ENCODE results near the gene GNPTAB.

Gene GNPTAB

GRCh38 chr12:101799774-101800173 lies 31.0 kb downstream of the GNPTAB start:
- Histone ChIP-seq H3K9me3 (ENCODE audit: control insufficient read depth, low read length) (no peaks in the 10 kb centered on the region), H3K36me3 (ENCODE audit: control insufficient read depth in 1 of 2, insufficient read depth in 2 of 2, low read depth in 1 of 2, low read length in 2 of 2) (no peaks in the 10 kb centered on the region), H3K23ac (ENCODE audit: low read length in 2 of 2) (no peak overlapping the region), H2BK15ac (ENCODE audit: low read depth, poor library complexity, severe bottlenecking) (no peak overlapping the region), H2BK5ac (ENCODE audit: low read depth, low read length, poor library complexity, severe bottlenecking) (no peak overlapping the region), H3K27ac (ENCODE audit: low read length, poor library complexity, severe bottlenecking) (no peak overlapping the region), H3K9ac (ENCODE audit: low read length) (no peak overlapping the region), H2AK5ac (ENCODE audit: low read length, severe bottlenecking) (no peak overlapping the region), H2BK120ac (ENCODE audit: low read depth, low read length) (no peak overlapping the region), H4K91ac (ENCODE audit: low read length) (no peak overlapping the region), H3K27me3 (ENCODE audit: control insufficient read depth in 1 of 2, insufficient read depth in 1 of 2, low read length in 2 of 2) (no peaks in the 10 kb centered on the region), H2AFZ (ENCODE audit: low read depth, low read length) (no peak overlapping the region), H3K4me3 (ENCODE audit: insufficient read depth in 1 of 2, low read depth in 1 of 2, low read length in 2 of 2) (no peak overlapping the region), H3K4me2 (ENCODE audit: low read length, poor library complexity, severe bottlenecking) (no peak overlapping the region), H3K79me1 (replicated peaks; ENCODE audit: low read length, poor library complexity, severe bottlenecking) (peaks cover 16% of the 10 kb centered on the region), H4K8ac (ENCODE audit: low read length) (no peak overlapping the region), H3K4ac (ENCODE audit: low read depth in 1 of 2, low read length in 2 of 2) (no peak overlapping the region), H3K14ac (ENCODE audit: low read length in 2 of 2) (no peak overlapping the region), H3K18ac (ENCODE audit: low read depth in 1 of 2, low read length in 2 of 2) (no peak overlapping the region), H2BK12ac (ENCODE audit: low read length in 2 of 2) (no peak overlapping the region), H3K4me1 (ENCODE audit: control insufficient read depth, insufficient read depth, low read depth, low read length) (no peaks in the 10 kb centered on the region)
- WGBS = 86% methylated on average over 2 of the region's 3 CpGs
- no peak for DNase-seq

DNA sequence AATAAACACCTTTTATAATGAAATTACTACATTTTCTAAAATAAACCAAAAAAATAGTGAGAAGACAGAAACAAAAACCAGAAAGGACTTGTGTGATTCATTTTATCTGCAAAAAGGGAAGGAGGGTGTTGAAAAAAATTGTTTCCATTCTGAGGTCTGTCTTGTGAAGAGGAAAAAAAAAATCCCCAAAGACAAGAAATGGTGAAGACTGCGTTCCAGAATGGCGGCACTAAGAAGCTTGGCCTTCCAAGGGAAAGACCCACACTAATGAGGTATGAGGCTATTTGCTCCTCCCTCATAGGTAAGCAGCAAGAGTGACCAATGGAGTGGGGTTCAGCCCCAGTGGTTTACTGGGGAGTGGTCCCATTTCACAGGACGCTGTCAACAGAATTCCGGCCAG lies 35.0 kb downstream of the GNPTAB start:
- no peak overlapping the region for H3K27ac ChIP-seq (ENCODE audit: low read length, poor library complexity, severe bottlenecking)
- H2AK5ac ChIP-seq (ENCODE audit: low read length, severe bottlenecking) = no peak overlapping the region
- peaks cover 12% of the 10 kb centered on the region for H3K79me1 ChIP-seq (replicated peaks; ENCODE audit: low read length, poor library complexity, severe bottlenecking)
- H4K91ac ChIP-seq (ENCODE audit: low read length) = no peak overlapping the region
- no peak overlapping the region for H2BK12ac ChIP-seq (ENCODE audit: low read length in 2 of 2)
- H3K27me3 ChIP-seq (ENCODE audit: control insufficient read depth in 1 of 2, insufficient read depth in 1 of 2, low read length in 2 of 2) = no peaks in the 10 kb centered on the region
- no peak overlapping the region for H2BK5ac ChIP-seq (ENCODE audit: low read depth, low read length, poor library complexity, severe bottlenecking)
- H3K4ac ChIP-seq (ENCODE audit: low read depth in 1 of 2, low read length in 2 of 2) = no peak overlapping the region
- H3K18ac ChIP-seq (ENCODE audit: low read depth in 1 of 2, low read length in 2 of 2) = no peak overlapping the region
- no peaks in the 10 kb centered on the region for H3K36me3 ChIP-seq (ENCODE audit: control insufficient read depth in 1 of 2, insufficient read depth in 2 of 2, low read depth in 1 of 2, low read length in 2 of 2)
- no peaks in the 10 kb centered on the region for H3K4me1 ChIP-seq (ENCODE audit: control insufficient read depth, insufficient read depth, low read depth, low read length)
- no peak overlapping the region for H4K8ac ChIP-seq (ENCODE audit: low read length)
- no peak overlapping the region for H2BK15ac ChIP-seq (ENCODE audit: low read depth, poor library complexity, severe bottlenecking)
- H3K9ac ChIP-seq (ENCODE audit: low read length) = no peak overlapping the region
- H3K14ac ChIP-seq (ENCODE audit: low read length in 2 of 2) = no peak overlapping the region
- no peak overlapping the region for H3K4me2 ChIP-seq (ENCODE audit: low read length, poor library complexity, severe bottlenecking)
- H3K9me3 ChIP-seq (ENCODE audit: control insufficient read depth, low read length) = no peaks in the 10 kb centered on the region
- WGBS = 90% methylated on average over 4 of the region's 4 CpGs
- H2BK120ac ChIP-seq (ENCODE audit: low read depth, low read length) = no peak overlapping the region
- no peak for DNase-seq
- no peak overlapping the region for H3K23ac ChIP-seq (ENCODE audit: low read length in 2 of 2)
- no peak overlapping the region for H3K4me3 ChIP-seq (ENCODE audit: insufficient read depth in 1 of 2, low read depth in 1 of 2, low read length in 2 of 2)
- no peak overlapping the region for H2AFZ ChIP-seq (ENCODE audit: low read depth, low read length)

DNA sequence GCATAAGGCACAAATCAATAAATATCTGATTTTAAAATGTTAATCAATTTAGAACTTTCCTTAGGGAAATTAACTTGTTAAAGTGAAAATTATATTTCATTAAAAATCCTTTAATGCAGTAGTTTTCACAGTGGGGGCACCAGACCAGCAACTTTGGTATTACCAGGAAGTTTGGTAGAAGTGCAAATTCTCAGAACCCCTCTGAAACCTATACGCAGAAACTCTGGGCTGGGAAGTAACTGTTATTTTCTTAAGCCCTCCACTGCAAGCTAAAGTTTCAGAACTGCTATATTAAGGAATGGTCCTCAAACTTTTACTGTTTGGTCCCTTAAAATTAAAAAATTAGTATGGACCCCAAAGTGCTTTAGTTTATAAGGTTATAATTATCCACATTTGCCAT lies 35.7 kb downstream of the GNPTAB start:
- Histone ChIP-seq H3K4ac (ENCODE audit: low read depth in 1 of 2, low read length in 2 of 2) (no peak overlapping the region), H3K36me3 (ENCODE audit: control insufficient read depth in 1 of 2, insufficient read depth in 2 of 2, low read depth in 1 of 2, low read length in 2 of 2) (peaks cover 0 to 2% of the 10 kb centered on the region in 2 experiments), H3K9me3 (ENCODE audit: control insufficient read depth, low read length) (no peaks in the 10 kb centered on the region), H3K4me1 (ENCODE audit: control insufficient read depth, insufficient read depth, low read depth, low read length) (no peaks in the 10 kb centered on the region), H3K4me3 (ENCODE audit: insufficient read depth in 1 of 2, low read depth in 1 of 2, low read length in 2 of 2) (no peak overlapping the region), H3K27me3 (ENCODE audit: control insufficient read depth in 1 of 2, insufficient read depth in 1 of 2, low read length in 2 of 2) (no peaks in the 10 kb centered on the region), H4K8ac (ENCODE audit: low read length) (no peak overlapping the region), H4K91ac (ENCODE audit: low read length) (no peak overlapping the region), H3K79me1 (replicated peaks; ENCODE audit: low read length, poor library complexity, severe bottlenecking) (peaks cover 12% of the 10 kb centered on the region), H3K18ac (ENCODE audit: low read depth in 1 of 2, low read length in 2 of 2) (no peak overlapping the region), H2AK5ac (ENCODE audit: low read length, severe bottlenecking) (no peak overlapping the region), H2BK15ac (ENCODE audit: low read depth, poor library complexity, severe bottlenecking) (no peak overlapping the region), H2BK5ac (ENCODE audit: low read depth, low read length, poor library complexity, severe bottlenecking) (no peak overlapping the region), H2BK12ac (ENCODE audit: low read length in 2 of 2) (no peak overlapping the region), H3K4me2 (ENCODE audit: low read length, poor library complexity, severe bottlenecking) (no peak overlapping the region), H3K14ac (ENCODE audit: low read length in 2 of 2) (no peak overlapping the region), H3K9ac (ENCODE audit: low read length) (no peak overlapping the region), H3K27ac (ENCODE audit: low read length, poor library complexity, severe bottlenecking) (no peak overlapping the region), H3K23ac (ENCODE audit: low read length in 2 of 2) (no peak overlapping the region), H2AFZ (ENCODE audit: low read depth, low read length) (no peak overlapping the region), H2BK120ac (ENCODE audit: low read depth, low read length) (no peak overlapping the region)
- no peak for DNase-seq
- WGBS = no CpG with 5 or more reads among the region's 1 CpG

- no peak overlapping the region for H3K9ac ChIP-seq (ENCODE audit: low read length)
- no peak overlapping the region for H3K4me2 ChIP-seq (ENCODE audit: low read length, poor library complexity, severe bottlenecking)
- H2BK15ac ChIP-seq (ENCODE audit: low read depth, poor library complexity, severe bottlenecking) = no peak overlapping the region
- H3K9me3 ChIP-seq (ENCODE audit: control insufficient read depth, low read length) = no peaks in the 10 kb centered on the region
- H3K14ac ChIP-seq (ENCODE audit: low read length in 2 of 2) = no peak overlapping the region
- peaks cover under 1 to 6% of the 10 kb centered on the region in 2 experiments for H3K36me3 ChIP-seq (ENCODE audit: control insufficient read depth in 1 of 2, insufficient read depth in 2 of 2, low read depth in 1 of 2, low read length in 2 of 2)
- no peak overlapping the region for H2BK12ac ChIP-seq (ENCODE audit: low read length in 2 of 2)
- H2BK5ac ChIP-seq (ENCODE audit: low read depth, low read length, poor library complexity, severe bottlenecking) = no peak overlapping the region
- no peak overlapping the region for H4K8ac ChIP-seq (ENCODE audit: low read length)
- H2BK120ac ChIP-seq (ENCODE audit: low read depth, low read length) = no peak overlapping the region
- H3K4me3 ChIP-seq (ENCODE audit: insufficient read depth in 1 of 2, low read depth in 1 of 2, low read length in 2 of 2) = no peak overlapping the region
- no peaks in the 10 kb centered on the region for H3K27me3 ChIP-seq (ENCODE audit: control insufficient read depth in 1 of 2, insufficient read depth in 1 of 2, low read length in 2 of 2)
- no peak for DNase-seq
- H4K91ac ChIP-seq (ENCODE audit: low read length) = no peak overlapping the region
- no peak overlapping the region for H2AFZ ChIP-seq (ENCODE audit: low read depth, low read length)
- H3K79me1 ChIP-seq (replicated peaks; ENCODE audit: low read length, poor library complexity, severe bottlenecking) = peaks cover 12% of the 10 kb centered on the region
- no peaks in the 10 kb centered on the region for H3K4me1 ChIP-seq (ENCODE audit: control insufficient read depth, insufficient read depth, low read depth, low read length)
- WGBS = no CpG with 5 or more reads among the region's 2 CpGs
- no peak overlapping the region for H3K18ac ChIP-seq (ENCODE audit: low read depth in 1 of 2, low read length in 2 of 2)
- H3K27ac ChIP-seq (ENCODE audit: low read length, poor library complexity, severe bottlenecking) = no peak overlapping the region
- no peak overlapping the region for H3K4ac ChIP-seq (ENCODE audit: low read depth in 1 of 2, low read length in 2 of 2)
- H2AK5ac ChIP-seq (ENCODE audit: low read length, severe bottlenecking) = no peak overlapping the region
- no peak overlapping the region for H3K23ac ChIP-seq (ENCODE audit: low read length in 2 of 2)
Measured at GRCh38 chr12:101794574-101794973, 36.2 kb downstream of the GNPTAB start.
